ENCODE results near the gene LPCAT3. TPM values are rescaled to one million over a fixed set of nuclear protein-coding genes. Genes with fewer than 3 reads are reported as not detected.

Gene LPCAT3
- total RNA-seq, 1 experiment from 2014 or later = 16.3 TPM

DNA sequence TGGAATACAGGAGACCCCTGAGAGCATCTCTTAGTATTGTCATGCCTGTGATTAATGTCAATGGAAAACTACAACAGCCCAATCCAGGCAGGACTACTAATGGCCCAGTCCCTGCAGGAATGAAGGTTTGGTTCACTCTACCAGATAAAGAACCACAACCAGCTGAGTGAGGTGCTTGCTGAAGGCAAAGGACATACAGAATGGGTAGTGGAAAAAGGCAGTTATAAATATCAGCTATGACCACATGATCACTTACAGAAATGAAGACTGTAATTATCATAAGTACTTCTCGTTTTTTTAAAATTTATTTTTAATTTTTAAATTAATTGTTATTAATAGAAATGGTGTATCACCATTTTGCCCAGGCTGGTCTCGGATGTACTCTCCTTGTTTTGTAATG, 17.2 kb upstream of the LPCAT3 start:
- Histone ChIP-seq H3K4me1 (ENCODE audit: insufficient read depth, low read length) (no peaks in the 10 kb centered on the region), H3K79me2 (ENCODE audit: low read length) (no peaks in the 10 kb centered on the region), H4K20me1 (ENCODE audit: low read length) (no peaks in the 10 kb centered on the region), H3K4me2 (ENCODE audit: low read length) (no peak overlapping the region), H3K9me3 (ENCODE audit: low read length) (no peaks in the 10 kb centered on the region), H3K4me3 (ENCODE audit: low read length) (no peak overlapping the region), H3K27me3 (ENCODE audit: low read length) (no peaks in the 10 kb centered on the region), H3K9me2 (replicated peaks; ENCODE audit: low read length) (no peaks in the 10 kb centered on the region), H2AFZ (ENCODE audit: low read length) (no peak overlapping the region), H3K36me3 (ENCODE audit: low read depth, low read length) (no peaks in the 10 kb centered on the region), H3K9ac (ENCODE audit: low read length) (no peak overlapping the region), H3K27ac (ENCODE audit: low read length) (no peak overlapping the region), H3F3A (ENCODE audit: low read length, unreplicated experiment) (no peaks in the 10 kb centered on the region)
- intact Hi-C loops (cut with micrococcal nuclease) = no loop called here
- TF ChIP-seq, protein P1, sequence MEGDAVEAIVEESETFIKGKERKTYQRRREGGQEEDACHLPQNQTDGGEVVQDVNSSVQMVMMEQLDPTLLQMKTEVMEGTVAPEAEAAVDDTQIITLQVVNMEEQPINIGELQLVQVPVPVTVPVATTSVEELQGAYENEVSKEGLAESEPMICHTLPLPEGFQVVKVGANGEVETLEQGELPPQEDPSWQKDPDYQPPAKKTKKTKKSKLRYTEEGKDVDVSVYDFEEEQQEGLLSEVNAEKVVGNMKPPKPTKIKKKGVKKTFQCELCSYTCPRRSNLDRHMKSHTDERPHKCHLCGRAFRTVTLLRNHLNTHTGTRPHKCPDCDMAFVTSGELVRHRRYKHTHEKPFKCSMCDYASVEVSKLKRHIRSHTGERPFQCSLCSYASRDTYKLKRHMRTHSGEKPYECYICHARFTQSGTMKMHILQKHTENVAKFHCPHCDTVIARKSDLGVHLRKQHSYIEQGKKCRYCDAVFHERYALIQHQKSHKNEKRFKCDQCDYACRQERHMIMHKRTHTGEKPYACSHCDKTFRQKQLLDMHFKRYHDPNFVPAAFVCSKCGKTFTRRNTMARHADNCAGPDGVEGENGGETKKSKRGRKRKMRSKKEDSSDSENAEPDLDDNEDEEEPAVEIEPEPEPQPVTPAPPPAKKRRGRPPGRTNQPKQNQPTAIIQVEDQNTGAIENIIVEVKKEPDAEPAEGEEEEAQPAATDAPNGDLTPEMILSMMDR (conservative IDR thresholded peaks at IDR 0.05; ENCODE audit: low read depth, low read length) = no peak
- TF ChIP-seq EZH2phosphoT487 (IDR thresholded peaks at IDR 0.05; ENCODE audit: borderline replicate concordance, low read length) (no peak), EZH2 (IDR thresholded peaks at IDR 0.05; ENCODE audit: low read length, unreplicated experiment) (no peak)
- CTCF ChIA-PET = no interaction called here
- no TSS peak for BruUV-seq (replicated peaks)
- no peak for ATAC-seq
- DNase-seq = no peak
- POLR2A ChIA-PET (ENCODE audit: unreplicated experiment) = no interaction called here

DNA sequence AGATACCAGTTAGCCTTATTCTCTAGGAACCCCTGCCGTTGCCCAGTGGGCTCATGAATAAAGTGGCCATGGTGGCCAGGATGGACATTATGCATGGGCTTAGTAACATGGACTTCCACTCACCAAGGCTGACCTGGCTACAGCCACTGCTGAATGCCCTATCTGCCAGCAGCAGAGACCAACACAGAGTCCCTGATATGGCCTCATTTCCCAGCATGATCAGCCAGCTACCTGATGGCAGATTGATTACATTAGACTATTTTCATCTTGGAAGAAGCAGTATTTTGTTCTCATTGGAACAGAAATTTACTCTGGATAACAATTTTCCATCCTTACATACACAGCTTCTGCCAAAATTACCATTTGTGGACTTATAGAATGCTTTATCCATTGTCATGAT, 16.2 kb upstream of the LPCAT3 start:
- BruUV-seq (replicated peaks) = no TSS peak
- Histone ChIP-seq H2AFZ (ENCODE audit: low read length) (no peak overlapping the region), H3K9me2 (replicated peaks; ENCODE audit: low read length) (no peaks in the 10 kb centered on the region), H3K4me2 (ENCODE audit: low read length) (no peak overlapping the region), H3K27ac (ENCODE audit: low read length) (no peak overlapping the region), H3F3A (ENCODE audit: low read length, unreplicated experiment) (no peaks in the 10 kb centered on the region), H3K4me1 (ENCODE audit: insufficient read depth, low read length) (no peaks in the 10 kb centered on the region), H4K20me1 (ENCODE audit: low read length) (no peaks in the 10 kb centered on the region), H3K9me3 (ENCODE audit: low read length) (no peaks in the 10 kb centered on the region), H3K36me3 (ENCODE audit: low read depth, low read length) (no peaks in the 10 kb centered on the region), H3K27me3 (ENCODE audit: low read length) (no peaks in the 10 kb centered on the region), H3K9ac (ENCODE audit: low read length) (no peak overlapping the region), H3K4me3 (ENCODE audit: low read length) (no peak overlapping the region), H3K79me2 (ENCODE audit: low read length) (no peaks in the 10 kb centered on the region)
- DNase-seq (no peak), ATAC-seq (no peak)
- TF ChIP-seq EZH2phosphoT487 (IDR thresholded peaks at IDR 0.05; ENCODE audit: borderline replicate concordance, low read length) = no peak
- TF ChIP-seq, protein P1 (conservative IDR thresholded peaks at IDR 0.05; ENCODE audit: low read depth, low read length) = no peak
- TF ChIP-seq EZH2 (IDR thresholded peaks at IDR 0.05; ENCODE audit: low read length, unreplicated experiment) = no peak
- intact Hi-C loops (cut with micrococcal nuclease) = no loop called here
- ChIA-PET CTCF (no interaction called here), POLR2A (ENCODE audit: unreplicated experiment) (no interaction called here)

DNA sequence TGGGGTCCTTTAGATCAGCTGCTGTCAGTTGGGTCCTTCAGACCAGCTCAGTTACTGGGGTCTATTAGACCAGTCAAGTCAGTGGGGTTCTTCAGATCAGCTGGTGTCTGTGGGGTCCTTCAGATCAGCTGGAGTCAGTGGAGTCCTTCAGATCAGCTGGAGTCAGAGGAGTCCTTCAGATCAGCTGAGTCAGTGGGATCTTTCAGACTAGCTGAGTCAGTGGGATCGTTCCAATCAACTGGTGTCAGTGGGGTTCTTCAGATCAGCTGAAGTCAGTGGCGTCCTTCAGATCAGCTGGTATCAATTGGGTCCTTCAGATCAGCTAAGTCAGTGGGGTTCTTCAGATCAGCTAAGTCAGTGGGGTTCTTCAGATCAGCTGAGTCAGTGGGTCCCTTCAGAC, 14.7 kb upstream of the LPCAT3 start:
- Histone ChIP-seq H3K4me3 (ENCODE audit: low read length) (no peak overlapping the region), H3K9ac (ENCODE audit: low read length) (no peak overlapping the region), H3F3A (ENCODE audit: low read length, unreplicated experiment) (no peaks in the 10 kb centered on the region), H3K27me3 (ENCODE audit: low read length) (no peaks in the 10 kb centered on the region), H3K9me2 (replicated peaks; ENCODE audit: low read length) (no peaks in the 10 kb centered on the region), H4K20me1 (ENCODE audit: low read length) (no peaks in the 10 kb centered on the region), H3K4me1 (ENCODE audit: insufficient read depth, low read length) (no peaks in the 10 kb centered on the region), H3K9me3 (ENCODE audit: low read length) (no peaks in the 10 kb centered on the region), H3K36me3 (ENCODE audit: low read depth, low read length) (no peaks in the 10 kb centered on the region), H2AFZ (ENCODE audit: low read length) (no peak overlapping the region), H3K27ac (ENCODE audit: low read length) (no peak overlapping the region), H3K4me2 (ENCODE audit: low read length) (no peak overlapping the region), H3K79me2 (ENCODE audit: low read length) (no peaks in the 10 kb centered on the region)
- intact Hi-C loops (cut with micrococcal nuclease) = no loop called here
- POLR2A ChIA-PET (ENCODE audit: unreplicated experiment) = no interaction called here
- no peak for ATAC-seq
- DNase-seq = no peak
- TF ChIP-seq EZH2 (IDR thresholded peaks at IDR 0.05; ENCODE audit: low read length, unreplicated experiment) = no peak
- TF ChIP-seq, protein P1 (conservative IDR thresholded peaks at IDR 0.05; ENCODE audit: low read depth, low read length) = no peak
- TF ChIP-seq EZH2phosphoT487 (IDR thresholded peaks at IDR 0.05; ENCODE audit: borderline replicate concordance, low read length) = no peak
- CTCF ChIA-PET = no interaction called here
- BruUV-seq (replicated peaks) = no TSS peak

Data from PC-3 (cell line).